Activated naive CD8-positive, alpha-beta T cell (primary cell): ENCODE data around the gene ABCC1.
A peak's percentile ranks its signal among the peaks of the same experiment; 100 is the strongest.

Experiments used
- H3K27ac Mint-ChIP-seq: one replicate; pipeline ENCODE4 v1.8.0; 2021; ENCODE audit warnings: mixed read lengths
- H3K27me3 Mint-ChIP-seq: one replicate; pipeline ENCODE4 v1.8.0; 2021; ENCODE audit warnings: mixed read lengths
- H3K36me3 Mint-ChIP-seq: one replicate; pipeline ENCODE4 v1.8.0; 2021; ENCODE audit warnings: mixed read lengths
- H3K4me1 Mint-ChIP-seq: one replicate; pipeline ENCODE4 v1.8.0; 2021; ENCODE audit warnings: low read depth, mixed read lengths
- H3K4me3 Mint-ChIP-seq: one replicate; pipeline ENCODE4 v1.8.0; 2021; ENCODE audit warnings: mild to moderate bottlenecking, mixed read lengths
- H3K9me3 Mint-ChIP-seq: one replicate; pipeline ENCODE4 v1.8.0; 2021; ENCODE audit warnings: low read depth, mixed read lengths

The ABCC1 gene

GRCh38 chr16:16071631-16072244 lies 122.3 kb downstream of the ABCC1 start:
- H3K27ac Mint-ChIP-seq: no peak overlapping the region
- peaks cover 4% of the 10 kb centered on the region for H3K4me1 Mint-ChIP-seq
- peaks cover 6% of the 10 kb centered on the region for H3K36me3 Mint-ChIP-seq
- no peaks in the 10 kb centered on the region for H3K27me3 Mint-ChIP-seq
- no peaks in the 10 kb centered on the region for H3K9me3 Mint-ChIP-seq
- no peak overlapping the region for H3K4me3 Mint-ChIP-seq

- Mint-ChIP-seq H3K36me3 (peaks cover 6% of the 10 kb centered on the region), H3K27ac (no peak overlapping the region), H3K4me3 (no peak overlapping the region), H3K27me3 (no peaks in the 10 kb centered on the region), H3K9me3 (no peaks in the 10 kb centered on the region), H3K4me1 (peaks cover 7% of the 10 kb centered on the region)
Measured at GRCh38 chr16:16073001-16073545, 123.7 kb downstream of the ABCC1 start.

GRCh38 chr16:16073891-16074881 lies 124.8 kb downstream of the ABCC1 start:
- H3K9me3 Mint-ChIP-seq: no peaks in the 10 kb centered on the region
- H3K4me1 Mint-ChIP-seq: peaks cover 7% of the 10 kb centered on the region
- no peaks in the 10 kb centered on the region for H3K27me3 Mint-ChIP-seq
- peaks cover 4% of the 10 kb centered on the region for H3K36me3 Mint-ChIP-seq
- peak overlapping the region; percentile 66 for H3K27ac Mint-ChIP-seq
- no peak overlapping the region for H3K4me3 Mint-ChIP-seq

GRCh38 chr16:16075488-16076422 lies 126.3 kb downstream of the ABCC1 start:
- H3K9me3 Mint-ChIP-seq: no peaks in the 10 kb centered on the region
- H3K36me3 Mint-ChIP-seq: peaks cover 2% of the 10 kb centered on the region
- no peak overlapping the region for H3K27ac Mint-ChIP-seq
- H3K4me1 Mint-ChIP-seq: peaks cover 7% of the 10 kb centered on the region
- no peak overlapping the region for H3K4me3 Mint-ChIP-seq
- no peaks in the 10 kb centered on the region for H3K27me3 Mint-ChIP-seq

- no peaks in the 10 kb centered on the region for H3K27me3 Mint-ChIP-seq
- H3K9me3 Mint-ChIP-seq: no peaks in the 10 kb centered on the region
- peaks cover 2% of the 10 kb centered on the region for H3K36me3 Mint-ChIP-seq
- no peak overlapping the region for H3K27ac Mint-ChIP-seq
- peaks cover 7% of the 10 kb centered on the region for H3K4me1 Mint-ChIP-seq
- H3K4me3 Mint-ChIP-seq: no peak overlapping the region
Measured at GRCh38 chr16:16076423-16076813, 127.0 kb downstream of the ABCC1 start.

- no peaks in the 10 kb centered on the region for H3K27me3 Mint-ChIP-seq
- peaks cover 11% of the 10 kb centered on the region for H3K36me3 Mint-ChIP-seq
- H3K4me3 Mint-ChIP-seq: no peak overlapping the region
Measured at GRCh38 chr16:16080465-16081065, 131.1 kb downstream of the ABCC1 start.

GRCh38 chr16:16081141-16081540 lies 131.7 kb downstream of the ABCC1 start:
- Mint-ChIP-seq H3K27me3 (no peaks in the 10 kb centered on the region), H3K36me3 (peaks cover 10% of the 10 kb centered on the region), H3K27ac (no peak overlapping the region), H3K9me3 (no peaks in the 10 kb centered on the region), H3K4me1 (peaks cover 2% of the 10 kb centered on the region), H3K4me3 (no peak overlapping the region)

More at GRCh38 chr16:16080465-16081065, 131.1 kb downstream of the ABCC1 start:
- Mint-ChIP-seq H3K27ac (no peak overlapping the region), H3K9me3 (no peaks in the 10 kb centered on the region), H3K4me1 (peaks cover 2% of the 10 kb centered on the region)

- Mint-ChIP-seq H3K27ac (no peak overlapping the region), H3K4me1 (peaks cover 1% of the 10 kb centered on the region), H3K9me3 (no peaks in the 10 kb centered on the region), H3K4me3 (no peak overlapping the region), H3K27me3 (no peaks in the 10 kb centered on the region), H3K36me3 (peaks cover 10% of the 10 kb centered on the region)
Measured at GRCh38 chr16:16082255-16082654, 132.8 kb downstream of the ABCC1 start.

GRCh38 chr16:16083421-16084156 lies 134.2 kb downstream of the ABCC1 start:
- H3K4me1 Mint-ChIP-seq: no peaks in the 10 kb centered on the region
- H3K9me3 Mint-ChIP-seq: no peaks in the 10 kb centered on the region
- no peak overlapping the region for H3K27ac Mint-ChIP-seq
- no peaks in the 10 kb centered on the region for H3K27me3 Mint-ChIP-seq
- H3K4me3 Mint-ChIP-seq: no peak overlapping the region
- peaks cover 10% of the 10 kb centered on the region for H3K36me3 Mint-ChIP-seq

GRCh38 chr16:16084874-16085273 lies 135.5 kb downstream of the ABCC1 start:
- H3K4me3 Mint-ChIP-seq: no peak overlapping the region
- H3K9me3 Mint-ChIP-seq: no peaks in the 10 kb centered on the region
- no peak overlapping the region for H3K27ac Mint-ChIP-seq
- no peaks in the 10 kb centered on the region for H3K27me3 Mint-ChIP-seq
- H3K4me1 Mint-ChIP-seq: no peaks in the 10 kb centered on the region
- H3K36me3 Mint-ChIP-seq: peaks cover 13% of the 10 kb centered on the region

GRCh38 chr16:16086653-16087446 lies 137.4 kb downstream of the ABCC1 start:
- no peak overlapping the region for H3K27ac Mint-ChIP-seq
- H3K9me3 Mint-ChIP-seq: no peaks in the 10 kb centered on the region
- no peaks in the 10 kb centered on the region for H3K27me3 Mint-ChIP-seq
- H3K4me3 Mint-ChIP-seq: no peak overlapping the region
- H3K36me3 Mint-ChIP-seq: peaks cover 18% of the 10 kb centered on the region
- no peaks in the 10 kb centered on the region for H3K4me1 Mint-ChIP-seq

GRCh38 chr16:16090238-16090637 lies 140.8 kb downstream of the ABCC1 start:
- no peak overlapping the region for H3K27ac Mint-ChIP-seq
- H3K9me3 Mint-ChIP-seq: no peaks in the 10 kb centered on the region
- no peaks in the 10 kb centered on the region for H3K4me1 Mint-ChIP-seq
- no peak overlapping the region for H3K4me3 Mint-ChIP-seq
- peaks cover 10% of the 10 kb centered on the region for H3K36me3 Mint-ChIP-seq
- no peaks in the 10 kb centered on the region for H3K27me3 Mint-ChIP-seq
